ENCODE results near the gene USP25. TPM values are rescaled to one million over a fixed set of nuclear protein-coding genes. Genes with fewer than 3 reads are reported as not detected.

The USP25 gene
- total and polyA plus RNA-seq, 2 donors (not counting 1 experiment from before 2014, with no cell fraction given) = 14.2 to 55.5 TPM

- Mint-ChIP-seq H3K27me3 (no peaks in the 10 kb centered on the region), H3K9me3 (ENCODE audit: insufficient read depth) (no peaks in the 10 kb centered on the region), H3K27ac (peak overlapping the region; percentile 22), H3K4me3 (no peak overlapping the region), H3K4me1 (peaks cover 78% of the 10 kb centered on the region)
- TF ChIP-seq EZH2 (IDR thresholded peaks at IDR 0.05; ENCODE audit: borderline replicate concordance, insufficient read depth, low read depth, low read length, poor library complexity, severe bottlenecking) (no peak), CTCF (IDR thresholded peaks at IDR 0.05) (no peak)
- H3K27ac ChIP-seq (ENCODE audit: low read length in 2 of 2) = peak overlapping the region in 1 of 2 donors; percentile 27
- H3K4me1 ChIP-seq (ENCODE audit: control insufficient read depth in 2 of 2, insufficient read depth in 2 of 2, low read length in 2 of 2) = peaks cover 11 to 22% of the 10 kb centered on the region in 2 donors
- no peak overlapping the region for H3K9ac ChIP-seq (ENCODE audit: low read length)
- peaks cover 82% of the 10 kb centered on the region for H4K20me1 ChIP-seq (ENCODE audit: control insufficient read depth, insufficient read depth, low read length, poor library complexity, severe bottlenecking)
- ChIA-PET CTCF (no interaction called here), POLR2A (interaction anchor here (0.5 kb wide), 1 partner anchor 865 kb away, joined by 4 read pairs; no protein-coding TSS in a partner anchor)
- no peak overlapping the region for H2AFZ ChIP-seq (ENCODE audit: insufficient read depth, low read depth, low read length, poor library complexity, severe bottlenecking)
- peaks cover 99% of the 10 kb centered on the region for H3K79me2 ChIP-seq (ENCODE audit: control insufficient read depth, insufficient read depth, low read length)
- intact Hi-C loops (cut with micrococcal nuclease) = no loop called here
- 94% methylated on average over 2 of the region's 4 CpGs for WGBS (ENCODE audit: insufficient coverage)
- no peak overlapping the region for H3K4me3 ChIP-seq (ENCODE audit: control extremely low read depth in 1 of 5, extremely low read depth in 1 of 5, insufficient read depth in 1 of 5, low read depth in 2 of 5, low read length in 4 of 5)
- H3K36me3 ChIP-seq (replicated peaks in 1 of 2; ENCODE audit: control extremely low read depth in 1 of 2, control insufficient read depth in 1 of 2, extremely low read depth in 1 of 2, insufficient read depth in 2 of 2, low read length in 1 of 2) = peaks cover 4 to 6% of the 10 kb centered on the region in 2 experiments
- DNase-seq (no peak), ATAC-seq (ENCODE audit: low read depth) (no peak)
- no peak overlapping the region for H3K4me2 ChIP-seq (replicated peaks; ENCODE audit: low read depth, low read length, poor library complexity, severe bottlenecking)
- peaks cover 0 to 3% (median 0%) of the 10 kb centered on the region in 3 donors for H3K9me3 ChIP-seq (ENCODE audit: control extremely low read depth in 1 of 3, control insufficient read depth in 2 of 3, insufficient read depth in 1 of 3, low read length in 2 of 3)
- no peaks in the 10 kb centered on the region for H3K27me3 ChIP-seq (replicated peaks in 1 of 4; ENCODE audit: control extremely low read depth in 1 of 4, control insufficient read depth in 3 of 4, insufficient read depth in 4 of 4, low read length in 3 of 4)
Observed at GRCh38 chr21:15742052-15742670, 12.4 kb downstream of the USP25 start.

GRCh38 chr21:15742694-15743093 lies 12.9 kb downstream of the USP25 start:
- Mint-ChIP-seq H3K4me3 (no peak overlapping the region), H3K9me3 (ENCODE audit: insufficient read depth) (no peaks in the 10 kb centered on the region), H3K27me3 (no peaks in the 10 kb centered on the region), H3K27ac (no peak overlapping the region), H3K4me1 (peaks cover 77% of the 10 kb centered on the region)
- ChIA-PET POLR2A (interaction anchor here (0.5 kb wide), 1 partner anchor 866 kb away, joined by 4 read pairs; no protein-coding TSS in a partner anchor), CTCF (no interaction called here)
- TF ChIP-seq CTCF (IDR thresholded peaks at IDR 0.05) = no peak
- no peak for TF ChIP-seq EZH2 (IDR thresholded peaks at IDR 0.05; ENCODE audit: borderline replicate concordance, insufficient read depth, low read depth, low read length, poor library complexity, severe bottlenecking)
- Histone ChIP-seq H4K20me1 (ENCODE audit: control insufficient read depth, insufficient read depth, low read length, poor library complexity, severe bottlenecking) (peaks cover 83% of the 10 kb centered on the region), H3K9me3 (ENCODE audit: control extremely low read depth in 1 of 3, control insufficient read depth in 2 of 3, insufficient read depth in 1 of 3, low read length in 2 of 3) (peaks cover 0 to 3% (median 0%) of the 10 kb centered on the region in 3 donors), H3K4me2 (replicated peaks; ENCODE audit: low read depth, low read length, poor library complexity, severe bottlenecking) (no peak overlapping the region), H3K9ac (ENCODE audit: low read length) (no peak overlapping the region), H2AFZ (ENCODE audit: insufficient read depth, low read depth, low read length, poor library complexity, severe bottlenecking) (no peak overlapping the region), H3K36me3 (replicated peaks in 1 of 2; ENCODE audit: control extremely low read depth in 1 of 2, control insufficient read depth in 1 of 2, extremely low read depth in 1 of 2, insufficient read depth in 2 of 2, low read length in 1 of 2) (peaks cover 4 to 6% of the 10 kb centered on the region in 2 experiments), H3K4me3 (ENCODE audit: control extremely low read depth in 1 of 5, extremely low read depth in 1 of 5, insufficient read depth in 1 of 5, low read depth in 2 of 5, low read length in 4 of 5) (no peak overlapping the region), H3K27ac (ENCODE audit: low read length in 2 of 2) (no peak overlapping the region), H3K79me2 (ENCODE audit: control insufficient read depth, insufficient read depth, low read length) (peaks cover 98% of the 10 kb centered on the region), H3K4me1 (ENCODE audit: control insufficient read depth in 2 of 2, insufficient read depth in 2 of 2, low read length in 2 of 2) (peaks cover 11 to 22% of the 10 kb centered on the region in 2 donors), H3K27me3 (replicated peaks in 1 of 4; ENCODE audit: control extremely low read depth in 1 of 4, control insufficient read depth in 3 of 4, insufficient read depth in 4 of 4, low read length in 3 of 4) (no peaks in the 10 kb centered on the region)
- 100% methylated on average over 13 of the region's 13 CpGs for WGBS (ENCODE audit: insufficient coverage)
- ATAC-seq (ENCODE audit: low read depth) = no peak
- no peak for DNase-seq
- intact Hi-C loops (cut with micrococcal nuclease) = no loop called here

Data from B cell (primary cell).